Activated naive CD8-positive, alpha-beta T cell (primary cell): ENCODE results near the gene PCED1A.

ENCODE experiments used
- H3K27ac Mint-ChIP-seq: one replicate; pipeline ENCODE4 v1.8.0; 2021; ENCODE audit warnings: mixed read lengths
- H3K27me3 Mint-ChIP-seq: one replicate; pipeline ENCODE4 v1.8.0; 2021; ENCODE audit warnings: mixed read lengths
- H3K36me3 Mint-ChIP-seq: one replicate; pipeline ENCODE4 v1.8.0; 2021; ENCODE audit warnings: mixed read lengths
- H3K4me1 Mint-ChIP-seq: one replicate; pipeline ENCODE4 v1.8.0; 2021; ENCODE audit warnings: low read depth, mixed read lengths
- H3K4me3 Mint-ChIP-seq: one replicate; pipeline ENCODE4 v1.8.0; 2021; ENCODE audit warnings: mild to moderate bottlenecking, mixed read lengths
- H3K9me3 Mint-ChIP-seq: one replicate; pipeline ENCODE4 v1.8.0; 2021; ENCODE audit warnings: low read depth, mixed read lengths

PCED1A gene

DNA sequence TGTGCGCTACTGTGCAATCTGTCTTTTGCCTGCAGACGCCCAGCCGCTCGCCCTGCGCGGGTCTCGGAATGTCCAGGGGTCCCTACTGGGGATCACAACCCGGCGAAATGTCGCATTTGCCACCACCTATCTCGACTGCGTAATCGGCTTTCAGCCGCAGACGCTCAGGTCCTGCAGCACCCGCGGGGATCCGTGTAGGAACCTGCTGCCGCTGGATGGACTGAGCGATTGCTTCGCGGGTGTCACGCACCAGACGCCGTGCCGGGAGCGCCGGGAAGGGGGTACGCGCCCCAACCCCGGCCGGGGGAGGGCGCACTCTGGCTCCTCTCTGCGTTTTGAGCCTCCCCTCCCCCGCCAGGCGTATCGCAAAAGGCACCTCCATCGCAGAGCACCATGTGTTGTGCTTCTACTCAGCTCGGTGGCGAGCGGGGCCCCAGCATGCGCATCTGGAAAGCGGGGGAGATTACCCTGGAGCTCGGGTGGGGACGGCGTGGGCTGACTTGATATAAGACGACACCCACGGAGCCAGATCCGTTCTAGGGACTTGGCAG, 32.1 kb upstream of the PCED1A start:
- peak overlapping the region; percentile 91 for H3K4me3 Mint-ChIP-seq
- peaks cover 54% of the 10 kb centered on the region for H3K4me1 Mint-ChIP-seq
- H3K9me3 Mint-ChIP-seq = no peaks in the 10 kb centered on the region
- H3K36me3 Mint-ChIP-seq = peaks cover 2% of the 10 kb centered on the region
- peak overlapping the region; percentile 92 for H3K27ac Mint-ChIP-seq
- no peaks in the 10 kb centered on the region for H3K27me3 Mint-ChIP-seq

DNA sequence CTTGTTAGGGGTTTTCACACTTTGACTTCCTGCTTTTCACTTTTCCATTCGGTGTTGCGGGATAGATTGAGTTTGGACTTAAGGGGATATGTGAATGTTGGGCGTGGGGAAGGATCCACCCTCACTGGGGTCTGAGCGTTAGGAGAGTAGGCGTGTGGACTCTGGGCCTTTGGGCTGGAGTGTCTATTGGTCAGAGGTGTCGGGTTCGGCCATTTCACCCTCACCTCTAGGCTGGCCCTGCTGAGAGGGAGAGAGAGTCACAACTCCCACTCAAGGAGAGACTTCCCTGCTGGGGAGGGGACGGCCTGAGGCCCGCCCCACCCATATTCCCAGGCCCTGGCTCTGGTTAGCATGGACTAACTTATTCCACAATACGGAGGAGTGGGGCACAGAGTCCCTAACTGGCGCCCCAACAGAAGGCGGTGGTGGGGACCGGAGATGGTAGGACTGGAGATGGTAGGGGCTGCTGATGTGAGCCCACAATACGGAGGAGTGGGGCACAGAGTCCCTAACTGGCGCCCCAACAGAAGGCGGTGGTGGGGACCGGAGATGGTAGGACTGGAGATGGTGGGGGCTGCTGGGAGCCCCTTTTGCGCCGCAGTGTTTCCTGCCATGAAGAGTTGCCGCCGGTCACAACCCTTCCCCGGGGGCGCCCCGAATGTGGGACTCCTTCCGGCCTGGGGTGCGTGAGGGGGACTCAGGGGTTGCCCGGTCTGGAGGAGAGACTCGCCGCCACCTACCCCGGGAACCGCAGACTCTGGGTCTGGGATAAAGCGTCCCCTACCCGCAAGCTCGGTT, 31.4 kb upstream of the PCED1A start:
- Mint-ChIP-seq H3K9me3 (no peaks in the 10 kb centered on the region), H3K36me3 (peaks cover 2% of the 10 kb centered on the region)

DNA sequence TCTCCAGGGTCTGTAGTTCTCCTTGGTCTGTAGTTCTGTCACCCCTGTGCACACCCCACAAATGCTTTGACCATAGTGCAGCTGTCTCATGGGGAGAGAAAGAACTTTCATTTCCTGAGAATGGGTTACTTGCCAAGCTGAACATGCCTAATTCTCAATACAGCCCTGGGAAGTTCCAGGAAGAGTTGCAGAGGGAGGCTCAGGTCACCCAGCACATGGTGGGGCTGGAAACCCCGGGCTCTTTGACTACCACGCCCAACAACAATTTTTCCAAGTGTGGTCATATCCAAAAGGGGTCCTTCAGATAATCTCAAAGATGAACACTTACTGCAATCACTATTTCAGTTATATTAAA, 30.6 kb upstream of the PCED1A start:
- peaks cover 2% of the 10 kb centered on the region for H3K36me3 Mint-ChIP-seq
- no peak overlapping the region for H3K27ac Mint-ChIP-seq
- H3K4me3 Mint-ChIP-seq = peak overlapping the region; percentile 91
- no peaks in the 10 kb centered on the region for H3K27me3 Mint-ChIP-seq
- no peaks in the 10 kb centered on the region for H3K9me3 Mint-ChIP-seq
- H3K4me1 Mint-ChIP-seq = peaks cover 58% of the 10 kb centered on the region

More for the DNA sequence above, 31.4 kb upstream of the PCED1A start:
- Mint-ChIP-seq H3K4me1 (peaks cover 58% of the 10 kb centered on the region), H3K4me3 (peak overlapping the region; percentile 91), H3K27ac (peak overlapping the region; percentile 55), H3K27me3 (no peaks in the 10 kb centered on the region)

DNA sequence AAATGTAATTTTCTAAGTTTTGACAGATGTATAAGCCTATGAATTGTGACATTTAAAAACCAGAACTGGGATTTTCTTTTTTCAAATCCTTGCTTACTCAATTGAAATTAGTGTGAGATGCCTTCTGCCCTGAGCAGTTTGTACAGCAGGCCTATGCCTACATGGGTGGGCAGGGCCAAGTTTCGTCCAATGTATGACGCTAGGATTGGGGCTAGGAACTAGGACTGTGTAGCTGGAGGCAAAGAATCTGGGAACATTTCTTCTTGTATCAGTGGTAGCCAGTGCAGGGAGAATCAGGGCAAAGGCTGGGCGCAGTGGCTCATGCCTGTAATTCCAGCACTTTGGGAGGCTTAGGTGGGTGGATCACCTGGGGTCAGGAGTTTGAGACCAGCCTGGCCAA, 28.9 kb upstream of the PCED1A start:
- Mint-ChIP-seq H3K4me1 (peaks cover 58% of the 10 kb centered on the region), H3K4me3 (no peak overlapping the region), H3K27me3 (no peaks in the 10 kb centered on the region), H3K36me3 (no peaks in the 10 kb centered on the region), H3K9me3 (no peaks in the 10 kb centered on the region), H3K27ac (no peak overlapping the region)

DNA sequence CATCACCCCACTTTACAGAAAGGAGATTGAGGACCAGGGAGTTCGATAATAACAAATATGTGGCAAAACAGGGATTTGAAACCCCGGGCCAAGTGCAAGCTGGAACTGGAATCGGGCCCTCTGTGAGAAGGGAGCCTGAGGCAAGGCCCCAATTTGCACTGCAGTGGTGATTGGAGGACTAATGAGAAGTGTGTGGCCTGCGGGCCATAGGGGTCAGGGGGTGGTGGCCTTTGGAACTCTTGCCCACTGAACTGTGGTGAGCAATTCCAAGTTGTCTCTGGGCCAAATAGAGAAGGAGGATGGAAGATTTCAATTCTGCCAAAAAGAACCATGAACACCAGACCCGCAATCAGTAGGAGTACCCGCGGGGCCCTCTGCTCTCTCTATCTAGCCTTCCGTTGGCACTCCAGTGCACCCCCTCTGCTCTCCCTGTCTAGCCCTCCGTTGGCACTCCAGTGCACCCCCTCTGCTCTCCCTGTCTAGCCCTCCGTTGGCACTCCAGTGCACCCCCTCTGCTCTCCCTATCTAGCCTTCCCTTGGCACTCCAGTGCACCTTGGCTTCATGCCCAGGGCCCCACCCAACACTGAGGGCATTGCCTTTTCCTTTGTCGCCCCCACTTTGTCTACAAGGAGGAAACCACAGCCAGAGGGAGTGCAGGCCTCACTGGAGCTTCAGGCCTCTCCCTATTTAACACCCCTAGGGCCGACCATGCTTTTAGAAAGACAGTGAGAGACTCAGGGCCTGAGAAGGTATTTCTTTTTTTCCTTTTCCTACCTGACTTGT, 26.8 kb upstream of the PCED1A start:
- Mint-ChIP-seq H3K36me3 (no peaks in the 10 kb centered on the region), H3K9me3 (no peaks in the 10 kb centered on the region), H3K27me3 (no peaks in the 10 kb centered on the region), H3K4me3 (no peak overlapping the region), H3K4me1 (peaks cover 54% of the 10 kb centered on the region), H3K27ac (peak overlapping the region; percentile 74)

DNA sequence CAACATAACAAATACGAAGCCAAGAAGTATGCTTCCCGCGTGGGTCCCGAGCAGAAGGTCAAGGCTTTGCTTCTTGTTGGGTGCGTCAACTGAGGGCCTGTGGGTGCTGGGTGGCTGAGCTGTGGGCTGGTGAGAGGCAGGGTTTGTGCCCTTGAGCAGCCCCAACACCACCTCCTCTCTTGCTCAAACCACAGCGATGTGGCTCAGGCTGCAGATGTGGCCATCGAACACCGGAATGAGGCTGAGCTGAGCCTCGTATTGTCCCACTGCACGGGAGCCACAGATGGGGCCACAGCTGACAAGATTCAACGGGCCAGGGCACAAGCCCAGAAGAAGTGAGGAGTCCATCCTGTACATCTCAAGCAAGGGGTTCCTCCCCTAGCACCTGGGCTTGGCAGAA, 25.8 kb upstream of the PCED1A start:
- no peaks in the 10 kb centered on the region for H3K36me3 Mint-ChIP-seq
- no peaks in the 10 kb centered on the region for H3K27me3 Mint-ChIP-seq
- peak overlapping the region; percentile 60 for H3K4me3 Mint-ChIP-seq
- peaks cover 48% of the 10 kb centered on the region for H3K4me1 Mint-ChIP-seq
- peak overlapping the region; percentile 74 for H3K27ac Mint-ChIP-seq
- no peaks in the 10 kb centered on the region for H3K9me3 Mint-ChIP-seq

DNA sequence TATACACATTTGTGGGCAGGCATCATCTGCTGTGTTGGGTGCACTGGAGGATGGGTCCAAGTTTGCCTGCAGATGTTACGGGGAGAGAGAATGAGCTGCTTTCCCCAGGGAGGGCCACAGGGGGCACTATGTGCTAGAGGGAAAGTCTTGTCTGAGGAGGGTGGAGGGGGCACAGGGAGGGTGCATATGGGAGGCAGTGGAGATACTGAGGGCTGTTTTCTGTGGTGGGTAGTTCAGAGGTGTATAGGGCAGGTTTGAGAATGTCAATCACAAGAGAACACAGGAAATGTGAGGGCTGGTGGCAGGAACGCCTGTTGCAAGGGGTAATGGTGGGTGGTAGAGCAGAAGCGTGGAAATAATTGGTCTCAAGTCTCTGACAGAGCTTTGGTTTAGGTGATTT, 25.2 kb upstream of the PCED1A start:
- Mint-ChIP-seq H3K27me3 (no peaks in the 10 kb centered on the region), H3K36me3 (no peaks in the 10 kb centered on the region), H3K4me3 (peak overlapping the region; percentile 60), H3K9me3 (no peaks in the 10 kb centered on the region), H3K27ac (peak overlapping the region; percentile 74), H3K4me1 (peaks cover 42% of the 10 kb centered on the region)

DNA sequence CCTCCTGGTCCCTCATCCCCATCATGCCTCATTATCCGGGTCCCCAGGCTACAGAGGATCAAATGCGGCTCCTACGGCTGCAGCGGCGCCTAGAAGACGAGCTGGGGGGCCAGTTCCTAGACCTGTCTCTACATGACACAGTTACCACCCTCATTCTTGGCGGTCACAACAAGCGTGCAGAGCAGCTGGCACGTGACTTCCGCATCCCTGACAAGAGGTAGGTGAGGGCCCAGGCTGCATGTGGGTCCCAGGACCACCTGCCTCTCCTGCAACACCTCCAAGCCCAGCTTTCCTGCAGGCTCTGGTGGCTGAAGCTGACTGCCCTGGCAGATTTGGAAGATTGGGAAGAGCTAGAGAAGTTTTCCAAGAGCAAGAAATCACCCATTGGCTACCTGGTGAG, 24.6 kb upstream of the PCED1A start:
- Mint-ChIP-seq H3K4me1 (peaks cover 38% of the 10 kb centered on the region), H3K27me3 (no peaks in the 10 kb centered on the region), H3K4me3 (peak overlapping the region; percentile 60), H3K36me3 (no peaks in the 10 kb centered on the region), H3K9me3 (no peaks in the 10 kb centered on the region), H3K27ac (peak overlapping the region; percentile 50)

DNA sequence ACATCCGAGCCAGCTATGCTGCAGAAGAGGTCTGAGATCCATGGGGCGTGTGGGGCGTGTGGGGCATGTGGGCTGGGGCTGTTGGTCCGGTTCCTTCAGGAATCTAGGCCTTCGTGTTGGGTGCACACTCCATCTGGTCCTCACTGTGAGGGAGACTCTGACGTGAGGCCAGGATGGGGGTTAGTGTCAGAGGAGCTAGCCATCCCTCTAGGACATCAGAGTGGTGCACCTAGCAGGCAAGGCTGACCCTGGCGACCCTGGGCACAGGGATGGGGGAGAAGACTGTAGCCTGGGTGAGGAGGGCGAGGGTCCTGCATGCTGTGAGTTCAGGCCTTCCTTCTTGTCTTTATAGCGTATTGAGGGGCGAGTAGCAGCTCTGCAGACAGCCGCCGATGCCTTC, 24.2 kb upstream of the PCED1A start:
- no peak overlapping the region for H3K4me3 Mint-ChIP-seq
- H3K27me3 Mint-ChIP-seq = no peaks in the 10 kb centered on the region
- no peaks in the 10 kb centered on the region for H3K9me3 Mint-ChIP-seq
- H3K36me3 Mint-ChIP-seq = no peaks in the 10 kb centered on the region
- peak overlapping the region; percentile 16 for H3K27ac Mint-ChIP-seq
- H3K4me1 Mint-ChIP-seq = peaks cover 38% of the 10 kb centered on the region

DNA sequence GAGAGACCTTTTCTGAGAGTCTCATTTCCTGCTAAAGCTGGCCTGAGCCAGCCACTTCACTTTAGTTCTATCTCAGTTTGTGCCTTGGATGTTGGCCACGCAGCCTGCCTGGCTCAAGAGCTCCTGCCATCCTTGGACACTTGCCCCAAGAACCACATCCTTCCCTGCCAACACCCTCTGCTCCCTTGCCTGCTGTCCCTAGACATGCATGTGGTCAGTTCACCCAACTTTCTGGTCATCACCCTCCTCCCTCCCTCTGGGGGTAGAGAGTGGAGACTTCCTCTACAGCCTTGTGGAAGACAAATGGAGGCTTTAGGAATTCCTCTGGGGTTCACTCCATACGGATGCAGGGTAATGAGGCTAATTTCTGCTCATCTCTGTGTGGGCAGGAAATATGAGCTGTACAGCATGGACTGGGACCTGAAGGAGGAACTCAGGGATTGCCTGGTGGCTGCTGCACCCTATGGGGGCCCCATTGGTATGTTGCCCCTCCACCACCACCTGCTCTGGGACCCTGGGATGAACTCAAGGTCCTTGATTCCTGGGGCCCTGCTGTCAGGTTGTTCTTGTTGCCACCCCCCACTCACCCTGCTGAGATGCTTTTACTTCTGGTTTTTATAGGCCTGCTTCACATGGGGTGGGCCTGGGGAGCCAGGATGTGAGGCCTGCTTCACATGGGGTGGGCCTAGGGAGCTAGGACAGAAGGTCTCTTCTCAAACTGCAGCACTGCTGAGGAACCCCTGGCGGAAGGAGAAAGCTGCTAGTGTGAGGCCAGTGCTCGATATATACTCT, 19.1 kb upstream of the PCED1A start:
- Mint-ChIP-seq H3K36me3 (no peaks in the 10 kb centered on the region), H3K4me1 (peaks cover 3% of the 10 kb centered on the region), H3K9me3 (no peaks in the 10 kb centered on the region), H3K27ac (no peak overlapping the region), H3K4me3 (no peak overlapping the region), H3K27me3 (no peaks in the 10 kb centered on the region)

DNA sequence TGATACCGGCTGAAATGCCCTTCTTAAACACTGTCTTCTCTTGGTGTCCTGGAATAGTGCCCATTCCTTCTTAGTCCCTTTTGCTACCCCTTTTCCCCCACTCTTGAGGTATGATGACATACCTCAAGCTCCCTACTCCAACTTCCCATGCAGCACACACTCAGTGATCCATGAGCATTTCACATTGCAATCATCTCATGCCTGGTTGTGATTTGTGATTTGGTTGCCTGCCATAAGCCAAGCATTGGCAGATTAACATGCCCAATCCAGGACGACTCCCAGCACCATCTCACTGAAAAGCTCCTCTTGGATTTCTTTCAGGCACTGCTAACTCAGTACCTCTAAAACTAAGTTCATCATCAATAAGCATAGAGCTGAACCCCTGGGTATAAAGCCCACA, 18.1 kb upstream of the PCED1A start:
- H3K27ac Mint-ChIP-seq = no peak overlapping the region
- H3K9me3 Mint-ChIP-seq = no peaks in the 10 kb centered on the region
- H3K4me1 Mint-ChIP-seq = no peaks in the 10 kb centered on the region
- no peaks in the 10 kb centered on the region for H3K36me3 Mint-ChIP-seq
- H3K4me3 Mint-ChIP-seq = no peak overlapping the region
- H3K27me3 Mint-ChIP-seq = no peaks in the 10 kb centered on the region

DNA sequence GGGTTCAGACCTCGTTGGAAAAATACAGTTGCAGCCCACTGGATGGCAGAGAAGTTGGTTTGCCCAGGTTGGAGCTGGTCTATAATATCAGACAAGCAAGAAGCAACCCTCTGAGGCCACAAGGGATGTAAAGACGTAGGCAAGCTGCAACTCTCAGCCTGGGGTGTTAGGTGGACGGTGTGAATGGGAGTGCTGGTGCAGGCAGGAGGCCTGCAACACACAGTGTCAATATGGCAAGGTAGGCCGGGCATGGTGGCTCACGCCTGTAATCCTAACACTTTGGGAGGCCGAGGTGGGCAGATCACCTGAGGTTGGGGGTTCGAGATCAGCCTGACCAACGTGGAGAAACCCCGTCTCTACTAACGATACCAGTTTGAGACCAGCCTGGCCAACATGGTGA, 10.6 kb upstream of the PCED1A start:
- Mint-ChIP-seq H3K36me3 (no peaks in the 10 kb centered on the region), H3K4me1 (peaks cover 19% of the 10 kb centered on the region)

DNA sequence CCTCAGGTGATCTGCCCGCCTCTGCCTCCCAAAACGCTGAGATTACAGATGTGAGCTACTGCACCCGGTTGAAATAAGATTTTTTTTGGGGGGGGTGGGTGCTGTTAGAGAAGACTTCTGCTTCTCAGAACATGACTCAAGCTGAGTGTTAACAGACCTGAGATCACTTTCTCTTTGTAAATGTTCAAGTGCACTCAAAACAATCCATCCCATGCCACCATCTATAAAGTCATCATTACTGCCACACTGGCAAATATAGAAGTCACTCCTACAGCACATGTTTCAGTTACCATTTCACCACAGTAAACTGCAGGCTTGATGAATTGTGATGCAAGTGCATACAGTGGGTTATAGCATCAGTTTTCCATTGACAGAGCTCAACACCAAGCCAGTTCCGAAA, 9.1 kb upstream of the PCED1A start:
- Mint-ChIP-seq H3K4me3 (no peak overlapping the region), H3K9me3 (no peaks in the 10 kb centered on the region), H3K4me1 (peaks cover 28% of the 10 kb centered on the region), H3K27ac (no peak overlapping the region), H3K27me3 (no peaks in the 10 kb centered on the region), H3K36me3 (peaks cover 4% of the 10 kb centered on the region)

More for the DNA sequence above, 10.6 kb upstream of the PCED1A start:
- Mint-ChIP-seq H3K4me3 (no peak overlapping the region), H3K27me3 (no peaks in the 10 kb centered on the region), H3K27ac (no peak overlapping the region), H3K9me3 (no peaks in the 10 kb centered on the region)

DNA sequence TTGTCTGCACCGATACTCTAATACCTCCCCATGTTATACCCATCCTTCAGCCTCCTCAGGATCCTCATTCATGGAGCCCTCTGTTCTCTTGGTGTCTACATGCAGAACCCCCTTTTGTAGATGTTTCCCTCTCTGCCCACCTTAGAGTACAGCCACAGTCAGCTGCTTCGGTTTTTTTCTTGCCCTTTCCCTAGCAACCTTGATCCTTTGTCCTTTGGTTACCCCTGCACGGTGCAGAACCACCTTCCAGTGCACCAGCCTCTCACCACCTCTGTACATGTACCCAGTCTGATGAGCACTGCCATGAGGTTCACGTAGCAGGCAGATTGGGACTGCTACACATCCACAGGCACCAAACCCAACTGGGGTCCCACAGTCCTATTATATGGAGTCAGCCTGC, 7.3 kb upstream of the PCED1A start:
- Mint-ChIP-seq H3K27ac (peak overlapping the region; percentile 7), H3K4me1 (peaks cover 40% of the 10 kb centered on the region)

DNA sequence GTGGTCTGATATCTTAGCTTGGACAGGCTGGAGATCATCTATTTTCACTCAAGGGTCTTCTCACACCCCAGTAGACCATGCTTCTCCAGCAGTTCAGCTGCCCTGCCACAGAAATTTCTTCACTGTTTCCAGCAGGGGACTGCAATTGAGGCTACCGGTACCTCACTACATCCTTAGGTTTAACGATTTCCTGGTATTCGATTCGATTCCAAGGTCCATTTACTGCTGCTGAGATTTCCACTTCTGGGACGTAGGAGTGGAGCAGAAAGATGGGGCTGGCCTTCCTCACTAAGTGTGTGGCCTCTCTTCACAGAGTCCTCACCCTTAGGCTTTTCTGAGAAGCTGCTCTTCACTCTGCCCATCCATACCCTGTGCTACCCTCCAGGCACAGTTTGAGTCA, 6.2 kb upstream of the PCED1A start:
- peaks cover 5% of the 10 kb centered on the region for H3K36me3 Mint-ChIP-seq
- no peak overlapping the region for H3K27ac Mint-ChIP-seq
- H3K27me3 Mint-ChIP-seq = no peaks in the 10 kb centered on the region
- peaks cover 31% of the 10 kb centered on the region for H3K4me1 Mint-ChIP-seq
- H3K4me3 Mint-ChIP-seq = no peak overlapping the region
- H3K9me3 Mint-ChIP-seq = no peaks in the 10 kb centered on the region

More for the DNA sequence above, 7.3 kb upstream of the PCED1A start:
- no peaks in the 10 kb centered on the region for H3K9me3 Mint-ChIP-seq
- no peaks in the 10 kb centered on the region for H3K27me3 Mint-ChIP-seq
- no peak overlapping the region for H3K4me3 Mint-ChIP-seq
- H3K36me3 Mint-ChIP-seq = peaks cover 5% of the 10 kb centered on the region
